NCI-H82 treated with DMSO at 0.1 percent for 48 hours (cell line): ENCODE results near the gene VCL.
"Not testable (repeated sequence)": the region's sequence is repeated elsewhere in the genome, so short reads cannot be mapped to it uniquely, and the experiment has no call there.

Source experiments
- DNase-seq: peaks from one replicate; lab custom pipeline; 2025; ENCODE audit not compliant: unreplicated experiment; lab: John Stamatoyannopoulos, UW

The VCL gene

GRCh38 chr10:74035303-74035702 lies 37.4 kb downstream of the VCL start:
- DNase-seq, result no peak

- DNase-seq, result no peak
These were observed 38.6 kb downstream of the VCL start for GRCh38 chr10:74036474-74036873.

GRCh38 chr10:74039561-74040145 lies 41.7 kb downstream of the VCL start:
- DNase-seq, result no peak

- DNase-seq, result no peak
These were observed 42.5 kb downstream of the VCL start for GRCh38 chr10:74040200-74041126.

GRCh38 chr10:74044419-74044818 lies 46.5 kb downstream of the VCL start:
- no peak for DNase-seq

- DNase-seq, result no peak
These were observed 49.4 kb downstream of the VCL start for GRCh38 chr10:74047304-74047703.

- no peak for DNase-seq
These were observed 50.0 kb downstream of the VCL start for GRCh38 chr10:74047871-74048270.

GRCh38 chr10:74048433-74048832 lies 50.5 kb downstream of the VCL start:
- no peak for DNase-seq

GRCh38 chr10:74049955-74050354 lies 52.0 kb downstream of the VCL start:
- DNase-seq, result no peak

GRCh38 chr10:74050653-74051052 lies 52.7 kb downstream of the VCL start:
- no peak for DNase-seq

GRCh38 chr10:74051736-74052342 lies 53.9 kb downstream of the VCL start:
- no peak for DNase-seq

GRCh38 chr10:74052994-74053393 lies 55.1 kb downstream of the VCL start:
- no peak for DNase-seq

- DNase-seq, result no peak
These were observed 57.6 kb downstream of the VCL start for GRCh38 chr10:74055383-74056049.

GRCh38 chr10:74056050-74056818 lies 58.3 kb downstream of the VCL start:
- no peak for DNase-seq

GRCh38 chr10:74058071-74058470 lies 60.2 kb downstream of the VCL start:
- no peak for DNase-seq

GRCh38 chr10:74058658-74059057 lies 60.7 kb downstream of the VCL start:
- DNase-seq, result no peak

GRCh38 chr10:74061104-74061503 lies 63.2 kb downstream of the VCL start:
- DNase-seq, result no peak

- not testable (repeated sequence) for DNase-seq
These were observed 64.1 kb downstream of the VCL start for GRCh38 chr10:74061978-74062377.

- DNase-seq, result no peak
These were observed 65.3 kb downstream of the VCL start for GRCh38 chr10:74063256-74063655.

GRCh38 chr10:74067373-74068352 lies 69.7 kb downstream of the VCL start:
- no peak for DNase-seq
